Stimulated activated naive CD4-positive, alpha-beta T cell (primary cell): Measurements from ENCODE around the gene RALB.

Source experiments
- DNase-seq, 6 experiments: peaks; one replicate each; lab custom pipeline; 2025; lab: John Stamatoyannopoulos, UW

RALB gene, protein sequence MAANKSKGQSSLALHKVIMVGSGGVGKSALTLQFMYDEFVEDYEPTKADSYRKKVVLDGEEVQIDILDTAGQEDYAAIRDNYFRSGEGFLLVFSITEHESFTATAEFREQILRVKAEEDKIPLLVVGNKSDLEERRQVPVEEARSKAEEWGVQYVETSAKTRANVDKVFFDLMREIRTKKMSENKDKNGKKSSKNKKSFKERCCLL

DNA sequence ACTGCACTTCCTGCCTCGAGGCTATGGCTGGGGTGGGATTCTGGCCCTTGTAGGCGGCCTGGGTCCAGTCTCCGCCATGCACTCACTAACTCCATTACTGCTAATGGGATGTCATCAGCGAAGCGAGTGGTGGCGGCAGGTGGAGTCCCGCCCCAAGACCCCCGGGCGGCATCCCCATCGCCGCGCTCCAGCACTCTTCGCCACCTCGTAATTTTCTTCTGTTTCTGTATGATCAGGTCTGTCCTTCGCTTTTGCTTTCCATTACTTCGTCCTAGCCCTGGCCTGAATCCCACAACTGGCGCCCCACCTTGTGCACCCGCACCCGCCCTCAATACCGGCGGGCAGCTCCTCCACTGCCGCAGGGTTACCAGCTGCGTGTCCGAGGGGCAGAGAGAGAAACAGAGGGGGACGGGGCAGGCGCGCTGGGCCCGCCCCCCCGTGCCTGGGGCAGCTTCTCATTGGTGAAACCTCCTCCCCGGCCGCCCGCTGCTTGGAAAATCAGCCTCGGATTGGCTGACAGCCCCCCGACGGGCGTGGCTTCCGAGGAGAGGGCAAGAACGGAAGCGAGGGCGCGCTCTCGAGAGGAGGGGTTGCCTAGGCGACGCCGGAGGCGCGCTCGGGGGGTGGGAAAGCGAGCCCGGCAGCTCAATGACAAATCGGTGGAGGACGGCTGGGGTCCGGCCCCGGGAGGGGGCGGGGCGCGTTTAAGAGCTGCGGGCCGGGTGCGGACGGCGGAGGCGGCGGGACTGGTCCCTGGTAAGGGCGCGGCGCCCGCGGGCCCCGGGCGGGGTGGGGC lies at the start of gene RALB:
Gene RALB (plus strand): TSS at position 628 of the 796 bp plus-strand sequence. CDS start 25,813 bp downstream, outside the sequence.
- peak; percentile 94 to 98 (median 96) for DNase-seq

DNA sequence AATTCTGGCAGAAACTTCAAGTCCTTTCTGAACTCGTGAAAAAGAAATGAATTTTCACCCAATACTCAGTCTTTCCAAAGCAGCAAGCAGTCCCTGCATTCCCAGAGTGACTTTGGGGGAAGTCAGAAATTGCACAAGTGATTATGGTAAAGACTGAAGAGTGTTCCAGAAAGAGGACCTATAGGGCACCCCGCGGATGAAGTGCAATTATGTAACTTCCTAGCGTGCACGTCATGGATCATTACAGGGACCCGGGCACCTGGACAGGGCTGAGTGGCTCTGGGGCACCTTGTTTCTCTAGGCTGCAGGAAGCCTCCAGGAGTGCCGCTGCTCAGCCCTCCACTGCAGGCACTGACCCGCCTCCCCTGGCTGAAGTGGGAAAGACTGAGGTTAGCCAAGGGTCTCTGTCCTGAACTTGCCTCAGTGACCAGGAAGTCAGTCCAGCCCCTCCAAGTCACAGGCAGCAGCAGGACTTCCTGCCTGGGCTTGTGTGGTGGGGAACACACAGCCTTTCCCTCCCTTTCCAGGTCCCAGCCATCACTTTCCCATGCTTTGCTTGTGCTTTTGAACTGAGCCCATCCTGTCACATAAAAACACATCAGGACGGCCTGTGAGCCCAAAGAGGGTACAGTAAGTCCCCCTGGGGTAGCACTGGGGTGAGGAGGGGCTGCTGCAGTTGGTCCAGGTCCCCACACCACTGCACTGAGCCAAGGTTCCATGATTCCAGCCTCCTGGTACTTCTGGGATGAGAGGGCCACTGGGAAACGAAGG lies 49.2 kb upstream of the RALB start:
- no peak for DNase-seq

DNA sequence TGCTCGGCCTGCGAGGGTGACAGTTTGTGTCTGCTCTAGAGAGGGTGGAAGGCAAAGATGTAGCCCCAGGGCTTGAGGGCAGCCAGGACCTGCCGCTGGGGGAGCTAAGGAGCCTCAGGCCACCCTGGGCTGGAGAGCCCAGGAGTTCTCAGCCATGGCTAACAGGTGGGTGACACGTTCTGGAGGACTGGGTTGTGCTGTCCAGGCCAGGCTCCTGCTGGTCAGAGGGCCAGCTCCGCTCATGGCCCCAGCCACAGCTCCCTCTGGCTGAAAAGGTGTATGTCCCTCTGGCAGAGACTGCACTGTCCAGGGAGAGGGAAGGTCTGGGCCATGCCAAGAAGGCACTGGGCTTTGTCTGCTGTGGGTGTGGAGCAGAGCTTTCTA lies 48.6 kb upstream of the RALB start:
- no peak for DNase-seq

GRCh38 chr2:120204417-120204816 lies 48.2 kb upstream of the RALB start:
- DNase-seq = no peak

DNA sequence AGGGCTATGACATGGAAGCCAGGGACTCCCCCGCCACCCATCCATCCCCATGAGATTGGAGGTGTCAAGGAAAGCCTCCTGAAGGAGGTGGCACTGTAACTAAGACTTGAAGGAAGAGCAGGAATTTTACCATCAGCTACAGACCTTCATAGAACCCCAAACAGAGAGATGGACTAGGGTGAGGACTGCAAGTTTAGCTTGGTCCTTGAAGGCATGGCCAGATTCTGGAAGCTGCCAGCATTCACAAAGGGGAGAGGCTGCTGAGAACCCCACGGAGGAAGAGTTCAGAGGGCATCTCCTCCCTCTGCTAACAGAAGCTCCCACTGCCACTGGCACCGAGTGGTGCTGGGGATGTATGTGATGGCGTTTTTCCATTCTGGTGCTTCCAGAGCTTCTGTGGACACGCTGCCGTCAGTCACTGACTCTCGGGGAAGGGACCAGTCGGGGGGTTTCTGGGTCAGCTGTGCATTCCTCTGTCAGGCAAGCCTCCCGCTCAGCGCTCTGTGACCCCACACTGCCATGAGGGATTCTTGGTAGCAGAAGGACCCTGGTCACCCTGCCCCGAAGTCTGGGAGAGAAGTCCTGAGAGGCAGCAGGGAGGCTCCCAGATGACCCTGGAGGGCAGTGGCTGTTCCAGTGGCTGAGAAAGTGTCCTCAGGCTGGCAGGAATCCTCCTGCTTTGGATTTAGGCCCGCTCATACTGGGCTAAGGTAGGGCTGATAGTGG lies 47.5 kb upstream of the RALB start:
- no peak for DNase-seq

GRCh38 chr2:120206022-120206581 lies 46.5 kb upstream of the RALB start:
- DNase-seq = peak in 1 of 6 experiments; percentile 3

DNA sequence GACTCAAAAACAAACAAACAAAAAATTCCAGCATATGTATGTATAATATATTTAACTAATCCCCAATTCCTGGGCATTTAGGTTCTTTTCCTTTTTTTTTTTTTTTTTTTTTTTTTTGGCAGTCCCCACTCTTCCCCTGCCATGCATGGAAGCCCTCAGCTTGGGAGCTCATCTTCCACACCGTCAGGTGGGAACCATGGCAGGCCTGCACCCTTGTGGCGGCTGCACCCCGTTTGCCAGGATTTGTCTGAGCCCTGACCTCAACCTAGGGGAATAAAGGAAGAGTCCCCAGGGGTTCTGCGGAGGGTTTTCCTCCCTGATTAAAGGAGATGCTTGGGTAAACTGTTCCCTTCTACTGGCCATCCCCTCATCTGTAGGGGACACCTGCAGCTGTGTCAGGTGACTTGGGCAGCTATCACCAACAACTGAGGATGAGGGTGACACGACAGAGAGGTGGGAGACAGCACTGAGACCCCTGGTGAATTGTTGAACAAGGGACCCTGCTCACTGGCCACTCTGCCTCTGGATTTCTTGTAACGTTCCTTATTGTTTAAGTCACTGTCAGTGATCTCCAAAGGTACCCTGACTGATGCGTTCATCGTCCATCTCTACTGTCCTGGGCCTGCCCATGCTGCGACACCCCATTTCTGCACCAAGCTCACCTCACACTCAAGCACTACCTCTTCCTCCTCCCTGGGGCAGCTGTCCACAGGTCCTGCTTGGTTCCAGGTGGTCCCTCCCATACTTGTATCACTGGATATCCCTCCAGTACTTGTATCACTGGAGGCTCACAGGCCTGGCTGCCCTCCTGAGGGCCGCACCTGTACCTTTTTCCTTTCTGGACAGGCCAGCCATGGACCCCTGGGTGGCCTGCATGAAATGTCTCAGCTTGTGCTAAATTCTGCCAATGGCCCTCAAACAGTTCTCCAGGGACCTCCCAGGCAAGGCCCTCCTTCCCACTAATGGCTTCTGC lies 44.0 kb upstream of the RALB start:
- DNase-seq = no peak

- no peak for DNase-seq
These were observed 43.0 kb upstream of the RALB start for GRCh38 chr2:120209427-120210269.

GRCh38 chr2:120210270-120210693 lies 42.4 kb upstream of the RALB start:
- no peak for DNase-seq

- no peak for DNase-seq
These were observed 34.5 kb upstream of the RALB start for GRCh38 chr2:120218181-120218580.

DNA sequence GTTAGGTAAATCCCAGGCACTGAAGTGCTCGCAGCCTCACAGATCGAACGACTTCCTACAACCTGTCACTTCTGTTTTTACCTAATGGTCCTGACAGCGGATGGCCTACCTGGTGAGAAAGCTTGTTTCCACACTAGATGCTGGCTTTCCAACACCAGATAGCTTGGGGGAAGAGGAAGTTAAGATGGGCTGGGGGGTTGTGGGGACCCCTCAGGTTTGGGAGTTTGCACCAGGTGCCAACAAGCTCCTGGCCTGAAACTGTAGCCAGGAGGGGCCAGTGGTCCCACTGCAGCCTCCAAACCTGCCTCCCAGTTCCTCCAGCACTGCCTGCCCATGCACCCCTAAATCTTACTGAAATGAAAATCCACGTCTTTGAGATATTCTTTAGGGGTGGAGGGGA lies 33.4 kb upstream of the RALB start:
- no peak for DNase-seq

GRCh38 chr2:120219766-120220165 lies 32.9 kb upstream of the RALB start:
- DNase-seq = no peak

DNA sequence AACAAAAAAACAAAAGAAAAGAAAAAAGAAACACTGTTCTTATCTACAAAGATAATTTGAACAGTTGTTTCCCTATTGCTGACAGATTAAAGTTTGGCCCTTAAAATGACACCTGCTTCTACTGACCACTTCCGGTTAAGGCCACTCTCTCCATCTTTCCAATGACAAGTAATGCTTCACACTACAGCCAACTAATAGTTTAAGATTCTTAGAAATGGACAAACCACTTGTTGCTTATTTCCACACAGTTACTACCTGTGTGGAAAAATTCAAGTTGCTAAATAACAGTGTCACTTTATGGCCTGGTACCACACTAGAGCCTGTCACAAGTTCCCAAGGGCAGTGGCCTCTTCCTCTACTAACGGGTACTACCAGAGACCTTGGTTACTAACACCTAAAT lies 31.9 kb upstream of the RALB start:
- no peak for DNase-seq

DNA sequence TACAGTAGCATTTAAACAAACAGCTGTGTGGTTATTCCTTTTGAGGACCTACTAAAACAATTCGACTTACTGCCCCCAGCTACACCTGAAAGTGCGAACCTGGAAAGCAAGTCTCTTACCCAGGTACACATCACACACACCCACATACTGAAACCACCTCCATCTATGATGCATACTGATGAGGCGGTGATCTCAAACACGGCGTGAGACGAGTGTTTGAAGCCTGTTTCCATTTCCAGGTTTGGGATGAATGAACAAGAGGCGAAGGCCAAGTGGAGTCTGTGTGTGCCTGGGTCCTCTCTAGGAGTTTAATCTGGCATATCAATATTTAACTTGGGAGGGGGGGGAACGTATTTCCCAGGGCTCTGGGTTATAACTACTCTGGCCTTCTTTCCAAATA lies 31.0 kb upstream of the RALB start:
- DNase-seq = no peak

DNA sequence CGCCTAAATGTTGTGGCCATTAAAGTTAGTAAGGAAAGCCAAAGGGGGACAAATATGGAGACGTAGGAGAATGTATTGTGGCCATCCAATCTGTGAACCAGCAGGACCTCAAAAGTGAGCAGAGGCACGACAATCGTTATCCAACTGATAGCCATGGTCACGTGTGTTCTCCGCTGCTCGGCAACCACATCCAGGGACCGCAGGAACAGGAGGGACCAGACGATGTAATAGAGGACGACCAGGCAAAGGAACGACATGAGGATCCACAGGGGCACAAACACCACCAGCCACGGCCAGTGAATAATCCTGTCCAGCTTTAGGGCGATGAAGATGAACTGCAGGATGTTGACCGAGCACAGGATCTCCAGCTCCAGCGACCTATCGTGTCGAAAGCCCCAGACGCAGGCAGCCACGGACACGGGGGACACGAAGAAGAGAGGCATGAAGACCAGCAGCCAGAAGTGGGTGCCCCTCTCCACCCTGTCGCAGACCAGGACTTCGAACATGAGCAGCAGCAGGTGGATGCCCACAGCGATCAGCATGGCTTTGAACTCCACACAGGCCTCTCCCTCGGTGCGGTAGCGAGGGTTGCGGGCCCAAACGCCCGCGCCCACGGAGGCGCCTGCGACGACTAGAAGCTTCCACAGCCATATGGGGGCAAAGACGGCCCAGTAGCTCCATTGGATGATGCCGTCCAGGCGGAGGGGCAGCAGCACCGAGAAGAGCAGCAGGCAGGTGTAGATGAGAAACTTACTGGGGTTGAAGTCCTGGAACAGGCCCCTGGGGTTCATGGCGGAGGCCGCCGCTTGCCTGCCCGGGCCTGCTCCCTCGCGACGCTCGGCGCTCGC lies 30.2 kb upstream of the RALB start:
- no peak for DNase-seq

DNA sequence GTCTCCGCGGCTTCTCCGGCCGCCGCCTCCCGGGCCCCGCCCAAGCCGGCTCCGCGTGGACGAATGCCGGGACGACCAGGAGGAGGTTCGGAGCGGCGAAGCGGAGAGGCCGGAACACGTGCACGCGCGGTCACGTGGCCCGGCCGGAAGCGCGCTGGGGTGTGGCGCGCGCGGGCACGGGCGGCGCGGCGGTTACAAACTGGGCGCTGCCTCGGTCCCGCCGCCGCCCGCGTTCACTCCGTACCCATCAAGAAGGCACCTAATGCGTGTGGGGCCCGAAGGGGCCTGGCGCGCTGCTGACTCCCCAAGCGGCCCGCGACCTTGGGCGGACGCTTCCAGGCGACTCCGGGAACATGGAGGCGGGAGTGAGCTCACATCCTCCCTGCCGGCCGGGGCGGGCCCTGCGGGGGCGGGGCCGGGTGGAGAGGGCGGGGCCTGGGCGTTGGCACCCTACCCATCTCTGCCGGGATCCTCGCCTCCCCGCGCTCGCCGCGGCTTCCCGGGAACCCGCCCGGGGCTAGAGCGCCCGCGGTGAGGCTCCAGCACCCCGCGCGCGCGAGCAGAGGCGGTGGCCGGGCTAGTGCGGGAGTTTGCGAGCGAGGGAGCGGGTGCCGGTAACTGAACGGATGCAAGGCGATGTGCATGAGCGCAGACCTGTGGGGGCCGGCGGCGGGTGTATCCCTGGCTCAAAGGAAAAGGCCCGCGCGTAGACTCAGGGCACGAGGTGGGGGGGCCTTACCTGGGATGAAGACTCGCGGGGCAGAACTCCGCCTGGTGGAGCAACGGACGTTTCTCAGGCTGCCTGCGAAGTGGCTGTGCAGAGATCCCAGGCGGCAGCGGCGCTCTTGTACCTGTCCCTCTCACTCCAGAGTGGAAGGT lies 29.4 kb upstream of the RALB start, which contains the start of gene TMEM185B:
Gene TMEM185B (minus strand): TSS at position 367 of the 879 bp plus-strand sequence. CDS start 424 bp downstream, outside the sequence.
- peak; percentile 70 to 91 (median 86) for DNase-seq

DNA sequence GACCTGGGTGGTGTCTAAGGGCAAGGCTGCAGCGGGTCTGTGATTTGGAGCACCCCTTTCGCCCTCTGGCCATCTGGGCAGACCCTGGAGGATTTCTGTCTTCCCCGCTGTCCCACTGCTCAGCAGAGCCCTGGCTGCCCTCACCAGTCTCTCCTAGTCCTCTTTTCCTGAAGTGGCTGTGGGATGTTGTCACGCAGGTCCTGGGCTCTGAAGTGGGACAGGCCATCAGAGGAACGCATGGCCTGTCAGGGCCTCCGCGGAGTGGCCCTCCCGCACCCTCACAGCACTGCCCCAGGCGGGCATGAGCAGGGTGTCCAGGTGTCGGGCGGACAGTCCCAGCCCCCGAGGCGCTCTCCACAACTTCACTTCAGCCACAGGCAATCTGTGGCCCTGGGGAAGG lies 28.4 kb upstream of the RALB start:
- DNase-seq = no peak
